ENCODE measurements around the gene NPLOC4.

The NPLOC4 gene

DNA sequence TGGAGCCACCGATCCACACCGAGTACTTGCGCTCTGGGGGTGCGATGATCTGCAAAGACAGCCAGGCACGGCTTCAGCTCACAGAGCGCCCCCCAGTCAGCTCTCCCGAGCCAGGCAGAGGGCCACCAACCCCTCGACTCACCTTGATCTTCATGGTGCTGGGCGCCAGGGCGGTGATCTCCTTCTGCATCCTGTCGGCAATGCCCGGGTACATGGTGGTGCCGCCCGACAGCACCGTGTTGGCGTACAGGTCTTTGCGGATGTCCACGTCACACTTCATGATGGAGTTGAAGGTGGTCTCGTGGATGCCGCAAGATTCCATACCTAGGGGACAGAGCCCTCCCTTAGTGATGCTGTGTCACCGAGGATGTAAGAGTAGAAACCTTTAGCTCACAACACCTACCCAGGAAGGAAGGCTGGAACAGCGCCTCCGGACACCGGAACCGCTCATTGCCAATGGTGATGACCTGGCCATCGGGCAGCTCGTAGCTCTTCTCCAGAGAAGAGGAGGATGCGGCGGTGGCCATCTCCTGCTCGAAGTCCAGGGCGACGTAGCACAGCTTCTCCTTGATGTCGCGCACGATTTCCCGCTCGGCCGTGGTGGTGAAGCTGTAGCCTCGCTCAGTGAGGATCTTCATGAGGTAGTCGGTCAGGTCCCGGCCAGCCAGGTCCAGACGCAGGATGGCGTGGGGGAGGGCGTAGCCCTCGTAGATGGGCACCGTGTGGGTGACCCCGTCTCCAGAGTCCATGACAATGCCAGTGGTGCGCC lies 125.9 kb downstream of the NPLOC4 start:
- peaks cover 74% of the 10 kb centered on the region for H3F3A ChIP-seq (ENCODE audit: insufficient read depth)
- peaks cover 26% of the 10 kb centered on the region for H4K20me1 ChIP-seq (ENCODE audit: low read depth, low read length)
- H3K79me2 ChIP-seq (ENCODE audit: insufficient read depth, low read length), result peaks cover 24% of the 10 kb centered on the region

DNA sequence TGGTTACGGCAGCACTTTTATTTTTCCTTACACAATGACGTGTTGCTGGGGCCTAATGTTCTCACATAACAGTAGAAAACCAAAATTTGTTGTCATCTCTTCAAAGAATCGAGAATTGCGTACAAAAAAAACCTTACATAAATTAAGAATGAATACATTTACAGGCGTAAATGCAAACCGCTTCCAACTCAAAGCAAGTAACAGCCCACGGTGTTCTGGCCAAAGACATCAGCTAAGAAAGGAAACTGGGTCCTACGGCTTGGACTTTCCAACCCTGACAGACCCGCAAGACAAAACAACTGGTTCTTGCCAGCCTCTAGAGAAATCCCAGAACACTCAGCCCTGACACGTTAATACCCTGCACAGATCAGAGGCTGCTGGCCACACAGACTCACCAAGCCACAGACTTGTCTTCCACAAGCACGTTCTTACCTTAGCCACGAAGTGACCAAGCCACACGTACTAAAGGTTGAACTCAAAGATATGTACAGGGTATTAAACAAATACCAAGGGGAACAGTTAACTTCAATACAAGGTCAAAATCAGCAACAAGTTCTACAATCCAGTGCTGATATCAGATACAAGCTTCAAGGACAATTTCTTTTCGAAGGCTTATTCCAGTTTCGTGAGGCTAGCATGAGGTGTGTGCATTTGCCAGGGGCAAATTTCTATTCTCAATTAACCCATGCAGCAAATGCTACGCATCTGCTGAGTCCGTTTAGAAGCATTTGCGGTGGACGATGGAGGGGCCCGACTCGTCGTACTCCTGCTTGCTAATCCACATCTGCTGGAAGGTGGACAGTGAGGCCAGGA lies 126.7 kb downstream of the NPLOC4 start:
- no peaks in the 10 kb centered on the region for H3K27me3 ChIP-seq (ENCODE audit: low read length)
- no peaks in the 10 kb centered on the region for H3K9me3 ChIP-seq (ENCODE audit: insufficient read depth, low read length)
- peaks cover 66% of the 10 kb centered on the region for H3F3A ChIP-seq (ENCODE audit: insufficient read depth)
- H2AFZ ChIP-seq (ENCODE audit: low read depth, low read length, severe bottlenecking), result no peak overlapping the region
- H3K27ac ChIP-seq (ENCODE audit: low read depth, low read length), result peak overlapping the region; percentile 82; the same call in 1 of the 2 replicates
- H4K20me1 ChIP-seq (ENCODE audit: low read depth, low read length), result peaks cover 26% of the 10 kb centered on the region
- TF ChIP-seq, protein P1, sequence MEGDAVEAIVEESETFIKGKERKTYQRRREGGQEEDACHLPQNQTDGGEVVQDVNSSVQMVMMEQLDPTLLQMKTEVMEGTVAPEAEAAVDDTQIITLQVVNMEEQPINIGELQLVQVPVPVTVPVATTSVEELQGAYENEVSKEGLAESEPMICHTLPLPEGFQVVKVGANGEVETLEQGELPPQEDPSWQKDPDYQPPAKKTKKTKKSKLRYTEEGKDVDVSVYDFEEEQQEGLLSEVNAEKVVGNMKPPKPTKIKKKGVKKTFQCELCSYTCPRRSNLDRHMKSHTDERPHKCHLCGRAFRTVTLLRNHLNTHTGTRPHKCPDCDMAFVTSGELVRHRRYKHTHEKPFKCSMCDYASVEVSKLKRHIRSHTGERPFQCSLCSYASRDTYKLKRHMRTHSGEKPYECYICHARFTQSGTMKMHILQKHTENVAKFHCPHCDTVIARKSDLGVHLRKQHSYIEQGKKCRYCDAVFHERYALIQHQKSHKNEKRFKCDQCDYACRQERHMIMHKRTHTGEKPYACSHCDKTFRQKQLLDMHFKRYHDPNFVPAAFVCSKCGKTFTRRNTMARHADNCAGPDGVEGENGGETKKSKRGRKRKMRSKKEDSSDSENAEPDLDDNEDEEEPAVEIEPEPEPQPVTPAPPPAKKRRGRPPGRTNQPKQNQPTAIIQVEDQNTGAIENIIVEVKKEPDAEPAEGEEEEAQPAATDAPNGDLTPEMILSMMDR (IDR thresholded peaks at IDR 0.05; ENCODE audit: insufficient read depth, low read length, poor library complexity, severe bottlenecking), result no peak
- TF ChIP-seq EZH2phosphoT487 (conservative IDR thresholded peaks at IDR 0.05; ENCODE audit: low read length), result no peak
- H3K9ac ChIP-seq (ENCODE audit: low read length), result peak overlapping the region; percentile 94
- peak overlapping the region; percentile 93 for H3K4me3 ChIP-seq (ENCODE audit: insufficient read depth, low read length, poor library complexity, severe bottlenecking)
- H3K79me2 ChIP-seq (ENCODE audit: insufficient read depth, low read length), result peaks cover 24% of the 10 kb centered on the region
- no peaks in the 10 kb centered on the region for H3K9me2 ChIP-seq (replicated peaks; ENCODE audit: insufficient read depth, low read length)
- peak overlapping the region; percentile 74 for H3K4me2 ChIP-seq (ENCODE audit: low read depth, low read length, poor library complexity, severe bottlenecking)
- H3K36me3 ChIP-seq (ENCODE audit: low read length), result peaks cover 31% of the 10 kb centered on the region

More for the DNA sequence above, 125.9 kb downstream of the NPLOC4 start:
- no peak overlapping the region for H2AFZ ChIP-seq (ENCODE audit: low read depth, low read length, severe bottlenecking)
- no peaks in the 10 kb centered on the region for H3K9me3 ChIP-seq (ENCODE audit: insufficient read depth, low read length)
- H3K4me3 ChIP-seq (ENCODE audit: insufficient read depth, low read length, poor library complexity, severe bottlenecking), result peak overlapping the region; percentile 93
- peak overlapping the region; percentile 94 for H3K9ac ChIP-seq (ENCODE audit: low read length)
- H3K27me3 ChIP-seq (ENCODE audit: low read length), result no peaks in the 10 kb centered on the region
- peaks cover 31% of the 10 kb centered on the region for H3K36me3 ChIP-seq (ENCODE audit: low read length)
- H3K4me2 ChIP-seq (ENCODE audit: low read depth, low read length, poor library complexity, severe bottlenecking), result peak overlapping the region; percentile 74
- TF ChIP-seq, protein P1 (IDR thresholded peaks at IDR 0.05; ENCODE audit: insufficient read depth, low read length, poor library complexity, severe bottlenecking), result no peak
- TF ChIP-seq EZH2phosphoT487 (conservative IDR thresholded peaks at IDR 0.05; ENCODE audit: low read length), result no peak
- H3K9me2 ChIP-seq (replicated peaks; ENCODE audit: insufficient read depth, low read length), result no peaks in the 10 kb centered on the region
- peak overlapping the region; percentile 82 for H3K27ac ChIP-seq (ENCODE audit: low read depth, low read length)

- Histone ChIP-seq H3K79me2 (ENCODE audit: insufficient read depth, low read length) (peaks cover 24% of the 10 kb centered on the region), H3K27ac (ENCODE audit: low read depth, low read length) (peak overlapping the region; percentile 82), H3K9me3 (ENCODE audit: insufficient read depth, low read length) (no peaks in the 10 kb centered on the region), H4K20me1 (ENCODE audit: low read depth, low read length) (peaks cover 26% of the 10 kb centered on the region), H3K36me3 (ENCODE audit: low read length) (peaks cover 31% of the 10 kb centered on the region), H3K9me2 (replicated peaks; ENCODE audit: insufficient read depth, low read length) (no peaks in the 10 kb centered on the region), H3K27me3 (ENCODE audit: low read length) (no peaks in the 10 kb centered on the region), H3F3A (ENCODE audit: insufficient read depth) (peaks cover 62% of the 10 kb centered on the region), H3K9ac (ENCODE audit: low read length) (peak overlapping the region; percentile 94), H2AFZ (ENCODE audit: low read depth, low read length, severe bottlenecking) (no peak overlapping the region), H3K4me2 (ENCODE audit: low read depth, low read length, poor library complexity, severe bottlenecking) (peak overlapping the region; percentile 74), H3K4me3 (ENCODE audit: insufficient read depth, low read length, poor library complexity, severe bottlenecking) (peak overlapping the region; percentile 93)
- no peak for TF ChIP-seq EZH2phosphoT487 (conservative IDR thresholded peaks at IDR 0.05; ENCODE audit: low read length)
- TF ChIP-seq, protein P1 (IDR thresholded peaks at IDR 0.05; ENCODE audit: insufficient read depth, low read length, poor library complexity, severe bottlenecking), result no peak
Observed at GRCh38 chr17:81509207-81509971, 127.5 kb downstream of the NPLOC4 start.
